Thymus (tissue), 11 donors: Measurements from ENCODE around the gene LPCAT1. TPM values are rescaled to one million over a fixed set of nuclear protein-coding genes. Genes with fewer than 3 reads are reported as not detected.

ENCODE experiments used
- DNase-seq, 9 donors: peaks; one replicate each; pipeline ENCODE4 v3.0.0-alpha.2; 2013; ENCODE audit warnings: low spot score in 9 of 9, low read depth in 6 of 9, missing footprints in 1 of 9
- H3K27ac ChIP-seq, 2 donors: one replicate each; pipeline ENCODE4 v1.5.1; 2013; ENCODE audit warnings: control low read depth in 1 of 2, low read depth in 1 of 2, low read length in 1 of 2, mild to moderate bottlenecking in 1 of 2, moderate library complexity in 1 of 2
- H3K27me3 ChIP-seq, 2 donors: one replicate each; pipeline ENCODE4 v1.5.1; 2013; ENCODE audit warnings: low read length in 1 of 2; ENCODE audit not compliant: control insufficient read depth in 2 of 2, insufficient read depth in 1 of 2
- H3K36me3 ChIP-seq, 2 donors: one replicate each; pipeline ENCODE4 v1.5.1; 2013; ENCODE audit warnings: low read length in 1 of 2, mild to moderate bottlenecking in 1 of 2, moderate library complexity in 1 of 2; ENCODE audit not compliant: control insufficient read depth in 2 of 2, insufficient read depth in 2 of 2
- H3K4me1 ChIP-seq, 2 donors: one replicate each; pipeline ENCODE4 v1.5.1; 2013; ENCODE audit warnings: low read length in 2 of 2; ENCODE audit not compliant: control insufficient read depth in 2 of 2, insufficient read depth in 2 of 2
- H3K4me3 ChIP-seq, 2 donors: one replicate each; pipeline ENCODE4 v1.5.1; 2013; ENCODE audit warnings: low read length in 2 of 2, control low read depth in 1 of 2, mild to moderate bottlenecking in 1 of 2
- H3K9me3 ChIP-seq, 2 donors: one replicate each; pipeline ENCODE4 v1.5.1; 2013; ENCODE audit warnings: low read length in 1 of 2, mild to moderate bottlenecking in 1 of 2; ENCODE audit not compliant: control insufficient read depth in 2 of 2, insufficient read depth in 1 of 2
- WGBS: extraction: QIAGEN DNeasy Blood & Tissue Kit; methylation state at CpG from one replicate; pipeline ENCODE4 v1.1.7; 2013; 5-methylcytosine and 5-hydroxymethylcytosine counted together
- polyA plus RNA-seq: library from polyadenylated mRNA; stranded (reverse); fragments of 200-250 nt; gene quantifications from one replicate; pipeline ENCODE4 v1.2.3, GENCODE V29; 2013
- total RNA-seq: library from RNA; stranded (reverse); fragments of 120-200 nt; gene quantifications from one replicate; pipeline ENCODE4 v1.2.4, GENCODE V29; 2013
- donor health status: healthy.

LPCAT1 gene
- total and polyA plus RNA-seq, 2 donors, result 16.8 to 50.5 TPM

GRCh38 chr5:1550287-1551076 lies 26.7 kb upstream of the LPCAT1 start:
- H3K9me3 ChIP-seq, result peaks cover 0 to 3% of the 10 kb centered on the region in 2 donors
- WGBS, result 96% methylated on average over 17 of the region's 17 CpGs
- peaks cover 0 to 5% of the 10 kb centered on the region in 2 donors for H3K27me3 ChIP-seq
- DNase-seq, result no peak
- no peak overlapping the region for H3K27ac ChIP-seq
- no peaks in the 10 kb centered on the region for H3K36me3 ChIP-seq
- no peaks in the 10 kb centered on the region for H3K4me1 ChIP-seq
- H3K4me3 ChIP-seq, result no peak overlapping the region

DNA sequence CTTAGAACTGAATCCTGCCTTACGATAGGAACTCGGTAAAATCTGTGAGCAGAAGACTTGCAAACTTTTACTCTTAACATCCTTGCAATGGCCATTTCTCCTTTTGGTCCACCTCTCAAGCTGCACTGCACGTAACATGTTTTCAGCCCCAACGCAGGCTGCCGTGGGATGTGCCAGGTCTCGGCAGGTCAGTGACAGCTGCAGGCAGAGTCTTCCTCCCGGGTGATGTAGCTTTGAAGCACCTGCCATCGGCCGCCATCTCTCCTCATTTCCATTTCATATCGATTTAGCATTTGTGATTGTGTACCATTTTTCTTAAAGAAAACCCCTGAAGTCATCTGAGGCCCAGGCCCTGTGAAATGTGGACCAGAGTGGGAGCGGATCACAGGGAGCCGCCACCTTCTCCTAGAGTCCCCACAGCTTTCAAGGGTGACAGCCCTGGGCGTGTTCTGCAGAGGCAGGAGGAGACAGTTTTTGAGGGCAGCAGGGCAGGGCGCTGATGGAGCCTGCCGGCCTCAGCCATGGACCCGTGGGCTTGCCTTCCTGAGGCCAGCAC lies 25.8 kb upstream of the LPCAT1 start:
- H3K9me3 ChIP-seq, result peaks cover 0 to 6% of the 10 kb centered on the region in 2 donors
- H3K36me3 ChIP-seq, result no peaks in the 10 kb centered on the region
- no peak overlapping the region for H3K27ac ChIP-seq
- 97% methylated on average over 16 of the region's 16 CpGs for WGBS
- no peak overlapping the region for H3K4me3 ChIP-seq
- no peak for DNase-seq
- H3K27me3 ChIP-seq, result no peaks in the 10 kb centered on the region
- H3K4me1 ChIP-seq, result no peaks in the 10 kb centered on the region

- no peak for DNase-seq
- WGBS, result 93% methylated on average over 33 of the region's 33 CpGs
- Histone ChIP-seq H3K4me1 (no peaks in the 10 kb centered on the region), H3K27ac (no peak overlapping the region), H3K9me3 (peaks cover 0 to 10% of the 10 kb centered on the region in 2 donors), H3K4me3 (no peak overlapping the region), H3K36me3 (no peaks in the 10 kb centered on the region), H3K27me3 (no peaks in the 10 kb centered on the region)
These were observed 25.1 kb upstream of the LPCAT1 start for GRCh38 chr5:1548702-1549474.

DNA sequence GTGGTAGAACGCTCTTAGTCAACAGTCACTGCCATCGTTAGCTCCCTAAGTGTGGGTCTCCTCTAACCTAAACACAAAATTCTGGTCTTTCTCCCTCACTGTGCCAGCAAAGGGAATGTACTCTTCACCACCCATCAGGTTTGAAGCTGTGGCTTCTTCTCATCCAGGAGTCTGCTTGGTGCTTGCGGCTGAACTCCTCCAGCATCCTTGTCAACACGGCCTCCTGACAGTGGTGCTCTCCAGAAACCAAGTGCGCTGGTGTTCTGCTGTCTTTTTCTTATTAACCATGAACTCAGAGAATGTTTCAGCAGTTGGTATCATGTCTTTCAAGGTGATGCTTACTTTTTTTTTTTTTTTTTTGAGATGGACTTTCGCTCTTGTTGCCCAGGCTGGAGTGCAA lies 23.9 kb upstream of the LPCAT1 start:
- no peak overlapping the region for H3K27ac ChIP-seq

DNA sequence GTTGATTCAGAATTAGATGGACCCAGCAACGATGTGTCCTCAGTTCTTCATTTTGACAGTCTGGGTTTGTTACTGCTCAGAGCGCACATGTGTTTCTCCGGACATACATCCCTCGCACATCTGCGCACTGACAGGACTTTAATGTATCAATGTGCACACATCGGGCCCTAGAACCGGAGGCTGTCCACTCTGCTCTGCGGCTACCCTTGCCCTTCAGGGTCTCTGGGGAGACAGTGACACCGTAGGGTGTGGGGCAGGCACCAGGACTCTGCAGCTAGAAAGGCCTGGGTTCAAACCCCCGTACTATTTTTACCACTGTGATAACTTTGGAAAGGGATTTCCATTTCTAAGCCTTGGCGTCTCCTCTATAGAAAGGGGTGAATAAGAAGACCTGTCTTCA lies 23.5 kb upstream of the LPCAT1 start:
- Histone ChIP-seq H3K9me3 (peaks cover 0 to 10% of the 10 kb centered on the region in 2 donors), H3K4me1 (no peaks in the 10 kb centered on the region), H3K27ac (no peak overlapping the region), H3K4me3 (no peak overlapping the region), H3K27me3 (no peaks in the 10 kb centered on the region), H3K36me3 (no peaks in the 10 kb centered on the region)
- DNase-seq, result no peak
- WGBS, result 97% methylated on average over 11 of the region's 11 CpGs

More for the DNA sequence above, 23.9 kb upstream of the LPCAT1 start:
- 98% methylated on average over 6 of the region's 6 CpGs for WGBS
- peaks cover 0 to 10% of the 10 kb centered on the region in 2 donors for H3K9me3 ChIP-seq
- H3K4me3 ChIP-seq, result no peak overlapping the region
- H3K36me3 ChIP-seq, result no peaks in the 10 kb centered on the region
- H3K27me3 ChIP-seq, result no peaks in the 10 kb centered on the region
- DNase-seq, result no peak
- H3K4me1 ChIP-seq, result no peaks in the 10 kb centered on the region

- H3K27ac ChIP-seq, result no peak overlapping the region
- DNase-seq, result no peak
- no peaks in the 10 kb centered on the region for H3K36me3 ChIP-seq
- peaks cover 0 to 10% of the 10 kb centered on the region in 2 donors for H3K9me3 ChIP-seq
- no peaks in the 10 kb centered on the region for H3K27me3 ChIP-seq
- no peak overlapping the region for H3K4me3 ChIP-seq
- no peaks in the 10 kb centered on the region for H3K4me1 ChIP-seq
- 85% methylated on average over 18 of the region's 18 CpGs for WGBS
These were observed 22.8 kb upstream of the LPCAT1 start for GRCh38 chr5:1546556-1546955.

DNA sequence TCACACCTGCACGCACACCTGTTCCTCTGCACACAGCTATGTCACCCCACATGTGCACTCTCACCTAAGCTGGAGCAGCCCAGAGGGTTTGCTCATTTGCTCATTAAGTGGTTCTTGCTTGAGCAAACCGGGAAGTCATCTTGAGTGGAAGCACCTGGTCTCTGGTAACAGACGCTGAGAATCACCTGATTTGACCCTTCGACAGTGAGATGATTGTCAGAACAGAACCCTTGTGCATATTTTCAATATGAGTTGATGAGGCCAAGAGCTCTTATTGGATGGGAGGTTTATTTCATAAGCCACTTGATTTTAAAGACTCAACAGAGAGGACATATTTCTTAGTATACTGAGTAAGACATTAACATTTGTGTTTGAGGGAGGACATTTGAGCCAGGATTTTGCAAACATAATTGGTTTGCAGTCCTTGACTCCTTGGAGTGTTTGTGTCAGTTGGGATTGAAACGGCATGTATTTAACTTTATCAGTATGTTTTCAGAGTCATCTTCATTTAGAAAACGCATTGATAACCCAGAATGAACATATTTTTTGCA lies 22.1 kb upstream of the LPCAT1 start:
- no peaks in the 10 kb centered on the region for H3K4me1 ChIP-seq
- no peak for DNase-seq
- 70% methylated on average over 6 of the region's 6 CpGs for WGBS
- H3K4me3 ChIP-seq, result no peak overlapping the region
- no peak overlapping the region for H3K27ac ChIP-seq
- no peaks in the 10 kb centered on the region for H3K36me3 ChIP-seq
- peaks cover 0 to 2% of the 10 kb centered on the region in 2 donors for H3K27me3 ChIP-seq
- H3K9me3 ChIP-seq, result peaks cover 0 to 10% of the 10 kb centered on the region in 2 donors

DNA sequence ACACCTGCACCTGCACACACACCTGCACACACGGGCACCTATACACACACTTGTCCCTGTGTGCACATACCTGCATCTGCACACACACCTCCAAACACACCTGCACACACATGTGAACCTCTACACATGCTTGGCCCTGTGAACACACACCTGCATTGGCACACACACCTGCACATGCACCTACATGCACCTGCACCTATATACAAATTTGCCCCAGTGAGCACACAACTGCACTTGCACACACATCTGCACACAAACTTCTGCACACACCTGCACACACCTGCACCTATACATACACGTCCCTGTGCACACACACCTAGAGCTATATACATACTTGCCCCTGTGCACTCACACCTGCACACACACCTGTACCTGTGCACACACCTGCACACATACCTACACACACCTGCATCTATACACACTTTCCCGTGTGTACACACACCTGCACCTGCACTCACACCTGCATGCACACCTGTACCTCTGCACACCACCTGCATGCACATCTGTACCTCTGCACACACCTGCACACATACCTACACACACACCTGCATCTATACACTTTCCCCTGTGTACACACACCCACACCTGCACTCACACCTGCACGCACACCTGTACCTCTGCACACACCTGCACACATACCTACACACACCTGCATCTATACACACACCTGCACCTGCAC lies 21.5 kb upstream of the LPCAT1 start:
- Histone ChIP-seq H3K4me1 (no peaks in the 10 kb centered on the region), H3K27ac (no peak overlapping the region), H3K9me3 (peaks cover 0 to 10% of the 10 kb centered on the region in 2 donors), H3K4me3 (no peak overlapping the region), H3K27me3 (peaks cover 0 to 2% of the 10 kb centered on the region in 2 donors), H3K36me3 (no peaks in the 10 kb centered on the region)
- 95% methylated on average over 4 of the region's 4 CpGs for WGBS
- DNase-seq, result no peak
